ENCODE measurements around the gene SGMS2. TPM values are rescaled to one million over a fixed set of nuclear protein-coding genes. Genes with fewer than 3 reads are reported as not detected.

SGMS2 gene
- polyA plus RNA-seq, 3 donors: 11.9 to 14.7 (median 14.5) TPM

Other genes with a start within 250 kb of the SGMS2 start
- gene PAPSS1, start 104.7 kb upstream of the SGMS2 start, polyA plus RNA-seq (ENCODE audit: insufficient read length in 3 of 3): 100 to 1,000 TPM in 2 of 3 donors, 10 to 100 TPM in 1; 91.3 to 108 (median 101) TPM
- gene CYP2U1, start 106.6 kb downstream of the SGMS2 start, polyA plus RNA-seq (ENCODE audit: insufficient read length in 3 of 3): 1 to 10 TPM; 5.1 to 6.1 (median 5.8) TPM
- gene HADH, start 165.0 kb downstream of the SGMS2 start, polyA plus RNA-seq (ENCODE audit: insufficient read length in 3 of 3): 100 to 1,000 TPM; 101 to 111 (median 111) TPM